Activated naive CD8-positive, alpha-beta T cell (primary cell): ENCODE measurements around the gene OSBPL9.

Experiments used
- H3K27ac Mint-ChIP-seq: one replicate; pipeline ENCODE4 v1.8.0; 2021; ENCODE audit warnings: mixed read lengths
- H3K27me3 Mint-ChIP-seq: one replicate; pipeline ENCODE4 v1.8.0; 2021; ENCODE audit warnings: mixed read lengths
- H3K36me3 Mint-ChIP-seq: one replicate; pipeline ENCODE4 v1.8.0; 2021; ENCODE audit warnings: mixed read lengths
- H3K4me1 Mint-ChIP-seq: one replicate; pipeline ENCODE4 v1.8.0; 2021; ENCODE audit warnings: low read depth, mixed read lengths
- H3K4me3 Mint-ChIP-seq: one replicate; pipeline ENCODE4 v1.8.0; 2021; ENCODE audit warnings: mild to moderate bottlenecking, mixed read lengths
- H3K9me3 Mint-ChIP-seq: one replicate; pipeline ENCODE4 v1.8.0; 2021; ENCODE audit warnings: low read depth, mixed read lengths

The OSBPL9 gene

DNA sequence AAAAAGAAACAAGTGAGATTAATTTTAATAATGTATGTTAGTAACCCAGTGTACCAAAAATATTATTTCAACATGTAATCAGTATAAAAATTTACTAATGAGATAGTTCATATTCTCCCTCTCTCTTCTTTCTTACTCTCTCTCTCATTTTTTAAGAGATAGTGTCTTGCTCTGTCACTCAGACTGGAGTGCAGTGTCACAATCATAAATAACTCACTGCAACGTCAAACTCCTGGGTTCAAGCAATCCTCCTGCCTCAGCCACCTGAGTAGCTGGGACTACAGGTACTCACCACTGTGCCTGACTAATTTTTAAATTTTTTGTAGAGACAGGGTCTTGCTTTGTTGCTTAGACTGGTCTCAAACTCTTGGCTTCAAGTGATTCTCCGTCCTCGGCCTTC is 137.8 kb downstream of the OSBPL9 start:
- H3K9me3 Mint-ChIP-seq, result no peaks in the 10 kb centered on the region
- H3K36me3 Mint-ChIP-seq, result peaks cover 19% of the 10 kb centered on the region
- peaks cover 6% of the 10 kb centered on the region for H3K4me1 Mint-ChIP-seq
- no peak overlapping the region for H3K27ac Mint-ChIP-seq
- no peak overlapping the region for H3K4me3 Mint-ChIP-seq
- H3K27me3 Mint-ChIP-seq, result no peaks in the 10 kb centered on the region

DNA sequence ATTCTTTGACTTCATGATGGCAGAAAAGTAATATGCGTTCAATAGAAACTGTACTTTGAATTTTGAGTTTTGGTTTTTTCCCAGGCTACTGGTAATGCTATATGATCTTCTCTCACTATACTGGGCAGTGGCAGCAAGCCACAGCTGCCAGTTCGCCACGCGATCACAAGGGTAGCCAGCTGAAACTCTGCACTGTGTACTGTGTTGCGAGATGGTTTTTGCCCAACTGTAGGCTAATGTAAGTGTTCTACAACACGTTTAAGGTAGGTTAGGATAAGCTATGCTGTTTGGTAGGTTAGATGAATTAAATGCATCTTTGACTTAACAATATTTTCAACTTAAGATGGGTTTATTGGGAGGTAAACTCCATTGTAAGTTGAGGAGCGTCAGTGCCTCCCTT is 138.5 kb downstream of the OSBPL9 start:
- Mint-ChIP-seq H3K9me3 (no peaks in the 10 kb centered on the region), H3K27ac (no peak overlapping the region), H3K36me3 (peaks cover 19% of the 10 kb centered on the region), H3K4me1 (peaks cover 8% of the 10 kb centered on the region), H3K27me3 (no peaks in the 10 kb centered on the region), H3K4me3 (no peak overlapping the region)

- H3K27ac Mint-ChIP-seq, result no peak overlapping the region
- peaks cover 12% of the 10 kb centered on the region for H3K4me1 Mint-ChIP-seq
- H3K36me3 Mint-ChIP-seq, result peaks cover 17% of the 10 kb centered on the region
- H3K9me3 Mint-ChIP-seq, result no peaks in the 10 kb centered on the region
- H3K27me3 Mint-ChIP-seq, result no peaks in the 10 kb centered on the region
- H3K4me3 Mint-ChIP-seq, result no peak overlapping the region
Observed at GRCh38 chr1:51756290-51756689, 139.4 kb downstream of the OSBPL9 start.

- no peak overlapping the region for H3K4me3 Mint-ChIP-seq
- no peaks in the 10 kb centered on the region for H3K9me3 Mint-ChIP-seq
- peaks cover 16% of the 10 kb centered on the region for H3K4me1 Mint-ChIP-seq
- H3K27ac Mint-ChIP-seq, result no peak overlapping the region
- no peaks in the 10 kb centered on the region for H3K27me3 Mint-ChIP-seq
- peaks cover 7% of the 10 kb centered on the region for H3K36me3 Mint-ChIP-seq
Observed at GRCh38 chr1:51758310-51758709, 141.4 kb downstream of the OSBPL9 start.

- Mint-ChIP-seq H3K4me3 (no peak overlapping the region), H3K36me3 (peaks cover 1% of the 10 kb centered on the region), H3K27ac (no peak overlapping the region), H3K4me1 (peaks cover 10% of the 10 kb centered on the region), H3K27me3 (no peaks in the 10 kb centered on the region), H3K9me3 (no peaks in the 10 kb centered on the region)
Observed at GRCh38 chr1:51760872-51761271, 144.0 kb downstream of the OSBPL9 start.

DNA sequence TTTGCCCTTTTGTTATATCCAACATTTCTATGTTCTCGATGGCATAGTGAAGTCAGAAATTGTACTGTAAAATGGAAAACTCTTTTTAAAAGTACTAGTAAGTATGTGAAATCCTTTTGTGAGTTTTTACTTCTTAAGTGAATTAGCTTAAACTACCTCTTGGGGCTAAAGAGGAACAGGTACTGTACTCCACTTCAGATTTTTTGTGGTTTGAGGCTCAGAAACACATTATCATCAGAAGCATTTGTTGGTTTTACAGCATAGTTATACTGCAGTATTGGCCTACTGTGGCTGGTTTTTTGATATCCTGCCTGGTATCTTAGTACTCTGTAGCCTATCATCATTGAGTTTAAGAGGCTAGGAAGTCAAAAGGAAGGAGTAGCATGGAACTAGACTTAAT is 144.5 kb downstream of the OSBPL9 start:
- H3K36me3 Mint-ChIP-seq, result peaks cover under 1% of the 10 kb centered on the region
- H3K4me3 Mint-ChIP-seq, result no peak overlapping the region
- peaks cover 10% of the 10 kb centered on the region for H3K4me1 Mint-ChIP-seq
- no peaks in the 10 kb centered on the region for H3K27me3 Mint-ChIP-seq
- no peaks in the 10 kb centered on the region for H3K9me3 Mint-ChIP-seq
- H3K27ac Mint-ChIP-seq, result peak overlapping the region; percentile 46

- Mint-ChIP-seq H3K27me3 (no peaks in the 10 kb centered on the region), H3K36me3 (peaks cover 10% of the 10 kb centered on the region), H3K4me3 (no peak overlapping the region), H3K4me1 (peaks cover 6% of the 10 kb centered on the region), H3K9me3 (no peaks in the 10 kb centered on the region), H3K27ac (no peak overlapping the region)
Observed at GRCh38 chr1:51768971-51769588, 152.2 kb downstream of the OSBPL9 start.

- peaks cover 6% of the 10 kb centered on the region for H3K4me1 Mint-ChIP-seq
- no peaks in the 10 kb centered on the region for H3K9me3 Mint-ChIP-seq
- no peaks in the 10 kb centered on the region for H3K27me3 Mint-ChIP-seq
- H3K27ac Mint-ChIP-seq, result no peak overlapping the region
- peaks cover 10% of the 10 kb centered on the region for H3K36me3 Mint-ChIP-seq
- no peak overlapping the region for H3K4me3 Mint-ChIP-seq
Observed at GRCh38 chr1:51776408-51776807, 159.5 kb downstream of the OSBPL9 start.

DNA sequence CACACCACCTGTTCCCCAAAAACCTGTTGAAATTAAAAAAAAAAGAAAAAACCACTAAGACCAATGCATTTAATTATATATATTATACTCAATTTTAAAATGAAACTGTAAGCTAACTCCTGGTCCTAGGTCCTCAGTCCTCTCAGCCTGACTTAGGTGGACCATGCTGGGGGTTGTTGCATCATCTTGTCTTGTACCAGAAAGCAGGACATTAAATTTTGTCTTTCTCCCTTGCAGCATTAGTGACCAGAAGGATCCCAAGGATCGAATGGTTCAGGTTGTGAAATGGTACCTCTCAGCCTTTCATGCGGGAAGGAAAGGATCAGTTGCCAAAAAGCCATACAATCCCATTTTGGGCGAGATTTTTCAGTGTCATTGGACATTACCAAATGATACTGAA is 164.0 kb downstream of the OSBPL9 start:
- no peak overlapping the region for H3K4me3 Mint-ChIP-seq
- H3K9me3 Mint-ChIP-seq, result no peaks in the 10 kb centered on the region
- no peaks in the 10 kb centered on the region for H3K27me3 Mint-ChIP-seq
- peaks cover 1% of the 10 kb centered on the region for H3K4me1 Mint-ChIP-seq
- no peak overlapping the region for H3K27ac Mint-ChIP-seq
- H3K36me3 Mint-ChIP-seq, result no peaks in the 10 kb centered on the region

GRCh38 chr1:51784997-51785421 is 168.1 kb downstream of the OSBPL9 start:
- Mint-ChIP-seq H3K9me3 (no peaks in the 10 kb centered on the region), H3K4me1 (no peaks in the 10 kb centered on the region), H3K27ac (peak overlapping the region; percentile 7), H3K36me3 (peaks cover 2% of the 10 kb centered on the region), H3K27me3 (no peaks in the 10 kb centered on the region), H3K4me3 (no peak overlapping the region)

- Mint-ChIP-seq H3K27me3 (no peaks in the 10 kb centered on the region), H3K4me3 (no peak overlapping the region), H3K4me1 (peaks cover 5% of the 10 kb centered on the region), H3K36me3 (peaks cover 4% of the 10 kb centered on the region), H3K27ac (peak overlapping the region; percentile 52), H3K9me3 (no peaks in the 10 kb centered on the region)
Observed at GRCh38 chr1:51788938-51789337, 172.0 kb downstream of the OSBPL9 start.

DNA sequence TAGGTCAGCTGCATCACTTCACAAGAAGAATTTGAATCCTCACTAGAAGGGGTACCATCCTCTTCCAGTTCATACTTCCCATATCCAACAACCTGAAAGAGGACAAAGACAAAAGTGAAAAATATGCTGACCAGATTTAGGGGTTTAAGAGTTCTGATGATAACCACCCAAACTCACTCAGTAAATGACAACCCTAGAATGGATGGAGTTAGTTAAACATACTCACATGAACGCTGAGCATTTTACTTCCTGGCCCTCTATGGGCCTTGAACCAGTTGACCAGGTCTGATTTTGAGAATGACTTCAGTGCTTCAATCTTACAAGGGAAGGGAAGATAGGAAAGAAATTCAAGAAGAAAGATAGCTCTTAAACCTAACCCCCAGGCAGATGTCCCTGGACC is 172.4 kb downstream of the OSBPL9 start:
- Mint-ChIP-seq H3K9me3 (no peaks in the 10 kb centered on the region), H3K4me3 (no peak overlapping the region), H3K27me3 (no peaks in the 10 kb centered on the region), H3K27ac (peak overlapping the region; percentile 25), H3K36me3 (peaks cover 4% of the 10 kb centered on the region), H3K4me1 (peaks cover 5% of the 10 kb centered on the region)

GRCh38 chr1:51790385-51790784 is 173.5 kb downstream of the OSBPL9 start:
- Mint-ChIP-seq H3K36me3 (peaks cover 4% of the 10 kb centered on the region), H3K4me3 (no peak overlapping the region), H3K9me3 (no peaks in the 10 kb centered on the region), H3K27ac (peak overlapping the region; percentile 50), H3K27me3 (no peaks in the 10 kb centered on the region), H3K4me1 (peaks cover 5% of the 10 kb centered on the region)

DNA sequence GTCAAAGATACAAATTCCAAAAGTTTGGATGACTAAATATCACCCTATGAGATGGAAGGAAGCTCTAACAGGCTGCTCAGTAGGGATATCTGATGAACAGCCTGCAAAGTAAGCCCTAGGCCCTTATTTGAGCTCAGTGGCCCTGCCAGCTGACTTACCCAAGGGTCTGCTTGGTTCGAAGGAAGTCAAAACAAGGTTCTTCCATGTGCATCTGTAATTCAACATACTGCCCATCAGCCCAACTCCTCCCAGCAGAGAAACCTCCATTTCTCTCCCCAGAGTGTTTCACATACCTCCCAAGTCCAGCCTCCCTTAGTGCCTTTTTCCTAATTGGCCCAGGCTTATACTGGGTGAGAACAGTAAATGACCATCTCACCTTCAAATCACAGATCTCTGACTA is 175.0 kb downstream of the OSBPL9 start:
- Mint-ChIP-seq H3K27me3 (no peaks in the 10 kb centered on the region), H3K4me1 (peaks cover 5% of the 10 kb centered on the region), H3K36me3 (peaks cover 4% of the 10 kb centered on the region), H3K27ac (peak overlapping the region; percentile 55), H3K9me3 (no peaks in the 10 kb centered on the region), H3K4me3 (no peak overlapping the region)

DNA sequence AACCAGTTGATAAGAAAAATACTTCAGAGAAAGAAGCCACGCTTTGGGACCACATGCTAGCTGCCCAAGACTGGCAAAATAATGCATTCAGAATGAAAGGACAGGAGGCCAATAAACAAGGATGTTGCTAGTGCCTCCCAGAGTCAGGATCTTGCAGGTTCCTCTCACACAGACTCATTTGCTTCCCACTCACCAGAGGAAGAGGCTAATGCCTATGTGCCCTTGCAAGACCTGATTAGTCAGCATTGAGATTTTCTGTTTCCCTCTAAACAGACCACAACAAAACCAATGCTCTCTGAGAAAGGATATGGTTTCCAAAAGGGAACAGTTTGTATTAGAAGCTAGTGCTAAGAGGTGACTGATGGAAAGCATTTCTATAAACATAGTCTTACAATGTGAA is 176.0 kb downstream of the OSBPL9 start:
- H3K4me3 Mint-ChIP-seq, result no peak overlapping the region
- H3K9me3 Mint-ChIP-seq, result no peaks in the 10 kb centered on the region
- no peaks in the 10 kb centered on the region for H3K27me3 Mint-ChIP-seq
- H3K27ac Mint-ChIP-seq, result no peak overlapping the region
- peaks cover 5% of the 10 kb centered on the region for H3K4me1 Mint-ChIP-seq
- H3K36me3 Mint-ChIP-seq, result peaks cover 7% of the 10 kb centered on the region

DNA sequence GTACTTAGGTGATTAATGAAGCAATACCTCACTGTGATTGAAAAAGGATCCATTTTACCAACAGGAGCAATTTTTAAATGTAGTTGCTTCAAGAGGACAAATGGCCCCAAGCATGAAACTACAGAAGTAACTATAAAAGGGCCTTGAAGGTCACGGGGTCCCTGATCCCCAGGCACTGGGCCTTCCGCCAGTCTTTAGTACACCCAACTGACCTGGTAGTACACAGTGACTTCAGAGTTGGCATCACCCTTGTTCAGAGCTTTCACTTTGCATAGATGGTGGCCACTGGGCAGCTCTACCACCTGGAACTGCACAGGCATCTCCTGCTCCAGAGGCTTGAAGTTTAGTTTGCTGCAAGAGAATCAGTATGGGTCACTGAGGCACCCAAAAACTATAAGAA is 177.4 kb downstream of the OSBPL9 start:
- Mint-ChIP-seq H3K36me3 (peaks cover 7% of the 10 kb centered on the region), H3K27me3 (no peaks in the 10 kb centered on the region), H3K4me3 (no peak overlapping the region), H3K27ac (peak overlapping the region; percentile 4), H3K4me1 (peaks cover 5% of the 10 kb centered on the region), H3K9me3 (no peaks in the 10 kb centered on the region)
